GM23338 (cell line): ENCODE data around the gene ANKS1B. TPM values are rescaled to one million over a fixed set of nuclear protein-coding genes. Genes with fewer than 3 reads are reported as not detected.

Experiments used
- ATAC-seq: fragments of 200-7000 bp; cut with Tn5 transposase; 3 replicates; pipeline ENCODE4 v1.9.1; 2020
- DNase-seq: peaks from one replicate; pipeline ENCODE4 v3.0.0-alpha.2; 2015; ENCODE audit warnings: low spot score
- H2AFZ ChIP-seq: fragments of 200-600 bp; sonication (generic); 2 replicates; pipeline ENCODE4 v1.8.0; 2016; ENCODE audit warnings: antibody characterized with exemption, mild to moderate bottlenecking, moderate library complexity
- H3F3A ChIP-seq: fragments of 200-600 bp; sonication (generic); replicated peaks from 2 replicates; pipeline ENCODE4 v1.8.0; 2017; ENCODE audit warnings: antibody characterized with exemption, mixed run types, low read depth
- H3K27ac ChIP-seq: fragments of 200-600 bp; sonication (generic); 2 replicates; pipeline ENCODE4 v1.6.1; 2016; ENCODE audit warnings: low read depth
- H3K27me3 ChIP-seq: fragments of 200-600 bp; sonication (generic); 2 replicates; pipeline ENCODE4 v1.8.0; 2016; ENCODE audit warnings: mild to moderate bottlenecking, mixed run types, moderate library complexity; ENCODE audit not compliant: insufficient read depth
- H3K36me3 ChIP-seq: fragments of 200-600 bp; sonication (generic); 2 replicates; pipeline ENCODE4 v1.8.0; 2016; ENCODE audit warnings: mild to moderate bottlenecking; ENCODE audit not compliant: insufficient read depth
- H3K4me1 ChIP-seq: fragments of 200-600 bp; sonication (generic); 2 replicates; pipeline ENCODE4 v1.8.0; 2016; ENCODE audit warnings: mild to moderate bottlenecking, moderate library complexity; ENCODE audit not compliant: insufficient read depth
- H3K4me2 ChIP-seq: fragments of 200-600 bp; sonication (generic); 2 replicates; pipeline ENCODE4 v1.7.1; 2017; ENCODE audit warnings: mixed run types
- H3K4me3 ChIP-seq: fragments of 200-600 bp; sonication (generic); 2 replicates; pipeline ENCODE4 v1.6.1; 2016; ENCODE audit warnings: mixed run types
- H3K79me2 ChIP-seq: fragments of 200-600 bp; sonication (generic); replicated peaks from 2 replicates; pipeline ENCODE4 v1.8.0; 2017; ENCODE audit warnings: mild to moderate bottlenecking; ENCODE audit not compliant: insufficient read depth
- H3K9me2 ChIP-seq: fragments of 200-600 bp; sonication (generic); 2 replicates; pipeline ENCODE4 v1.8.0; 2017; ENCODE audit not compliant: insufficient read depth
- H4K20me1 ChIP-seq: fragments of 200-600 bp; sonication (generic); replicated peaks from 2 replicates; pipeline ENCODE4 v1.8.0; 2017; ENCODE audit warnings: mild to moderate bottlenecking; ENCODE audit not compliant: insufficient read depth
- H3K27ac Mint-ChIP-seq: 2 replicates; pipeline ENCODE4 v1.8.0; 2020; ENCODE audit warnings: inconsistent platforms, mild to moderate bottlenecking, moderate library complexity, mixed read lengths
- H3K27me3 Mint-ChIP-seq: 3 replicates; pipeline ENCODE4 v1.8.0; 2022; ENCODE audit warnings: low read depth, mild to moderate bottlenecking, moderate library complexity, mixed read lengths, inconsistent platforms; ENCODE audit not compliant: insufficient read depth, poor library complexity
- H3K36me3 Mint-ChIP-seq: 3 replicates; pipeline ENCODE4 v1.8.0; 2021; ENCODE audit warnings: low read depth, mild to moderate bottlenecking, inconsistent platforms, moderate library complexity, mixed read lengths
- H3K4me1 Mint-ChIP-seq: 3 replicates; pipeline ENCODE4 v1.8.0; 2020; ENCODE audit warnings: mild to moderate bottlenecking, inconsistent platforms, mixed read lengths
- H3K4me3 Mint-ChIP-seq: 3 replicates; pipeline ENCODE4 v1.8.0; 2021; ENCODE audit warnings: moderate library complexity, mild to moderate bottlenecking, inconsistent platforms, mixed read lengths
- H3K9me3 Mint-ChIP-seq: 3 replicates; pipeline ENCODE4 v1.8.0; 2020; ENCODE audit warnings: moderate library complexity, mild to moderate bottlenecking, inconsistent platforms, mixed read lengths
- NANOG ChIP-seq: IDR thresholded peaks from 2 replicates; pipeline ENCODE4 v1.6.1; 2016; ENCODE audit warnings: antibody characterized with exemption, borderline replicate concordance
- STAT1 ChIP-seq: IDR thresholded peaks from one replicate; pipeline ENCODE4 v1.6.1; 2016; ENCODE audit warnings: antibody characterized with exemption; ENCODE audit not compliant: unreplicated experiment
- polyA plus RNA-seq: library from polyadenylated mRNA; unstranded; fragments of >200 nt; fragmentation: Nextera tagmentation; extraction: Ambion mirVana; gene quantifications from 2 replicates; pipeline ENCODE4 v1.2.1, GENCODE V29; 2016
- total RNA-seq: library from RNA; depleted of rRNA; stranded (reverse); fragments of >200 nt; shearing (Covaris generic); gene quantifications from 2 replicates; pipeline ENCODE4 v1.2.3, GENCODE V29; 2014
- TF ChIP-seq, protein P1 (sequence below): fragments of 250-450 bp; sonication (Bioruptor Pico); IDR thresholded peaks from 2 replicates; pipeline ENCODE4 v1.5.0; 2020; ENCODE audit warnings: mild to moderate bottlenecking, moderate library complexity
- TF ChIP-seq, protein P2 (sequence below): IDR thresholded peaks from 2 replicates; pipeline ENCODE4 v1.6.1; 2016; ENCODE audit warnings: antibody characterized with exemption

The ANKS1B gene
- total and polyA plus RNA-seq, 2 experiments from 2014 or later: 4.3 to 5.8 TPM

DNA sequence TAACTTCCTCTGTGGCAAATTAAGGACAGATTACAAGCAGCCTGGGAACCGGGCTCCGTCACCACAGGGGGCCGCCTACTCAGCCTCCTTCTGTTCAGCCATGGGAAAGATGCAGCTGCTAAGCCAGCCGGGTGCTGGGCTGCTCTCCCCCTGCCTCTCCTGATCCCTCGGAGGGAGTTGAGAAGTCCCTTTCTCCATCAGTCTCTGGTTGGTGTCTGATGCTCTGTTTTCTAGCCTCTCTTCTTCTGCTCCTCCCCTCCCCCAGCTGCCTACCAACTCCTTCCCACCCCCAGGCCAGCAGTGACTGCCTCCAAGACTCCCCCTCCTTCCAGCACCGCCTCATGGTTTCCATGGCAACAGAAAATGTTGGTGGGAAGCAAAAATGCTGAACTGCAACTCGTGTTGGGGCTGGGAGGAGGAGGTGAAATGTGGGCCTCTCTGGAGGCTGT, 853.0 kb downstream of the ANKS1B start:
- ATAC-seq (peak; percentile 98), DNase-seq (peak; percentile 88)
- H3K27me3 Mint-ChIP-seq: no peaks in the 10 kb centered on the region
- H3K36me3 Mint-ChIP-seq: no peaks in the 10 kb centered on the region; the same call in 2 of the 3 replicates
- H3K4me3 Mint-ChIP-seq: no peak overlapping the region
- Histone ChIP-seq H3K9me2 (0 out of 2 replicates have a peak, but pooled peaks cover 6% of the 10 kb centered on the region), H3K4me3 (no peak overlapping the region), H3F3A (no peaks in the 10 kb centered on the region), H4K20me1 (no peaks in the 10 kb centered on the region), H3K27me3 (no peaks in the 10 kb centered on the region), H3K27ac (no peak overlapping the region), H3K4me1 (peaks cover 11% of the 10 kb centered on the region; the same call in 1 of the 2 replicates), H2AFZ (no peak overlapping the region), H3K36me3 (no peaks in the 10 kb centered on the region), H3K79me2 (no peaks in the 10 kb centered on the region), H3K4me2 (peak overlapping the region; percentile 8; the same call in 1 of the 2 replicates)
- H3K27ac Mint-ChIP-seq: no peak overlapping the region
- H3K9me3 Mint-ChIP-seq: no peaks in the 10 kb centered on the region
- H3K4me1 Mint-ChIP-seq: peaks cover under 1% of the 10 kb centered on the region; the same call in 1 of the 3 replicates
- TF ChIP-seq, protein P1, sequence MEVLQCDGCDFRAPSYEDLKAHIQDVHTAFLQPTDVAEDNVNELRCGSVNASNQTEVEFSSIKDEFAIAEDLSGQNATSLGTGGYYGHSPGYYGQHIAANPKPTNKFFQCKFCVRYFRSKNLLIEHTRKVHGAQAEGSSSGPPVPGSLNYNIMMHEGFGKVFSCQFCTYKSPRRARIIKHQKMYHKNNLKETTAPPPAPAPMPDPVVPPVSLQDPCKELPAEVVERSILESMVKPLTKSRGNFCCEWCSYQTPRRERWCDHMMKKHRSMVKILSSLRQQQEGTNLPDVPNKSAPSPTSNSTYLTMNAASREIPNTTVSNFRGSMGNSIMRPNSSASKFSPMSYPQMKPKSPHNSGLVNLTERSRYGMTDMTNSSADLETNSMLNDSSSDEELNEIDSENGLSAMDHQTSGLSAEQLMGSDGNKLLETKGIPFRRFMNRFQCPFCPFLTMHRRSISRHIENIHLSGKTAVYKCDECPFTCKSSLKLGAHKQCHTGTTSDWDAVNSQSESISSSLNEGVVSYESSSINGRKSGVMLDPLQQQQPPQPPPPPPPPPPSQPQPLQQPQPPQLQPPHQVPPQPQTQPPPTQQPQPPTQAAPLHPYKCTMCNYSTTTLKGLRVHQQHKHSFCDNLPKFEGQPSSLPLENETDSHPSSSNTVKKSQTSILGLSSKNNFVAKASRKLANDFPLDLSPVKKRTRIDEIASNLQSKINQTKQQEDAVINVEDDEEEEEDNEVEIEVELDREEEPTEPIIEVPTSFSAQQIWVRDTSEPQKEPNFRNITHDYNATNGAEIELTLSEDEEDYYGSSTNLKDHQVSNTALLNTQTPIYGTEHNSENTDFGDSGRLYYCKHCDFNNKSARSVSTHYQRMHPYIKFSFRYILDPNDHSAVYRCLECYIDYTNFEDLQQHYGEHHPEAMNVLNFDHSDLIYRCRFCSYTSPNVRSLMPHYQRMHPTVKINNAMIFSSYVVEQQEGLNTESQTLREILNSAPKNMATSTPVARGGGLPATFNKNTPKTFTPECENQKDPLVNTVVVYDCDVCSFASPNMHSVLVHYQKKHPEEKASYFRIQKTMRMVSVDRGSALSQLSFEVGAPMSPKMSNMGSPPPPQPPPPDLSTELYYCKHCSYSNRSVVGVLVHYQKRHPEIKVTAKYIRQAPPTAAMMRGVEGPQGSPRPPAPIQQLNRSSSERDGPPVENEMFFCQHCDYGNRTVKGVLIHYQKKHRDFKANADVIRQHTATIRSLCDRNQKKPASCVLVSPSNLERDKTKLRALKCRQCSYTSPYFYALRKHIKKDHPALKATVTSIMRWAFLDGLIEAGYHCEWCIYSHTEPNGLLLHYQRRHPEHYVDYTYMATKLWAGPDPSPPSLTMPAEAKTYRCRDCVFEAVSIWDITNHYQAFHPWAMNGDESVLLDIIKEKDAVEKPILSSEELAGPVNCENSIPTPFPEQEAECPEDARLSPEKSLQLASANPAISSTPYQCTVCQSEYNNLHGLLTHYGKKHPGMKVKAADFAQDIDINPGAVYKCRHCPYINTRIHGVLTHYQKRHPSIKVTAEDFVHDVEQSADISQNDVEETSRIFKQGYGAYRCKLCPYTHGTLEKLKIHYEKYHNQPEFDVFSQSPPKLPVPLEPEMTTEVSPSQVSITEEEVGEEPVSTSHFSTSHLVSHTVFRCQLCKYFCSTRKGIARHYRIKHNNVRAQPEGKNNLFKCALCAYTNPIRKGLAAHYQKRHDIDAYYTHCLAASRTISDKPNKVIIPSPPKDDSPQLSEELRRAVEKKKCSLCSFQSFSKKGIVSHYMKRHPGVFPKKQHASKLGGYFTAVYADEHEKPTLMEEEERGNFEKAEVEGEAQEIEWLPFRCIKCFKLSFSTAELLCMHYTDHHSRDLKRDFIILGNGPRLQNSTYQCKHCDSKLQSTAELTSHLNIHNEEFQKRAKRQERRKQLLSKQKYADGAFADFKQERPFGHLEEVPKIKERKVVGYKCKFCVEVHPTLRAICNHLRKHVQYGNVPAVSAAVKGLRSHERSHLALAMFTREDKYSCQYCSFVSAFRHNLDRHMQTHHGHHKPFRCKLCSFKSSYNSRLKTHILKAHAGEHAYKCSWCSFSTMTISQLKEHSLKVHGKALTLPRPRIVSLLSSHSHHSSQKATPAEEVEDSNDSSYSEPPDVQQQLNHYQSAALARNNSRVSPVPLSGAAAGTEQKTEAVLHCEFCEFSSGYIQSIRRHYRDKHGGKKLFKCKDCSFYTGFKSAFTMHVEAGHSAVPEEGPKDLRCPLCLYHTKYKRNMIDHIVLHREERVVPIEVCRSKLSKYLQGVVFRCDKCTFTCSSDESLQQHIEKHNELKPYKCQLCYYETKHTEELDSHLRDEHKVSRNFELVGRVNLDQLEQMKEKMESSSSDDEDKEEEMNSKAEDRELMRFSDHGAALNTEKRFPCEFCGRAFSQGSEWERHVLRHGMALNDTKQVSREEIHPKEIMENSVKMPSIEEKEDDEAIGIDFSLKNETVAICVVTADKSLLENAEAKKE (CRISPR knock-in tag): peak; percentile 17; the same call in 1 of the 2 replicates
- no peak for TF ChIP-seq NANOG

DNA sequence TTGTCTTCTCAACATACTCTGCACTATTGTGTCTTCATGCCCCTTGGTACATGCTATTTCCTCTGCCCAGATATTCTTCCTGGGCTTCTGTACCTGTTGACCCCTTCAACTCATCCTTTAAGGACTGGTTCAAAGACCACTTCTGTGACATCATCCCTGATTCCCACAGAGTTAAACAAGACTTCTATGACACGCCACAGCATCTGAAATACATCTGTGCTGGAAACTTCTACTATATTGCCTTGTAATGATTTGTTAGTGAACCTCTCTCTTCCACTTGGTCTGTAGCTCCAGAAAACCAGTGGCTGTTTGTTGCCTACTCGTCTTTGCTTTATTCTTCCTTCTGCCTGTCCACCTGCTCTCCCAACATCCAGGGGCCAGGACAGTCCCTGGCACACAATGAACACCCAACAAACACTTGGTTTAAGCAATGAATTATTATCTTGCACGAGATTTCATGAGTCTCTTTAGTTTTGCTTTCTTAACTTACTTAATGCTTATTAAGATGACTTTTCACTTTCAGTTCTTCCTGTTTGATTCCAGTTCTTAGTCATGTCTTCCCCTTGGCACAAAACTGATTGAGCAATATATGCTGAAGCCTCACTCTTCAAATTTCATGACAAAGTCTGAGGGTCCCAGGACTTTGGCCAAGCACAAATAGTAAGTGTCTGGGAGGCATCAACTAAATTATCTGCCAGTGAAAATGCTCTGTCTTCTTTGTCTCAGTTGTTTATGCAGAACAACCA, 853.8 kb downstream of the ANKS1B start:
- no peaks in the 10 kb centered on the region for H3F3A ChIP-seq
- DNase-seq (no peak), ATAC-seq (no peak)
- H2AFZ ChIP-seq: no peak overlapping the region
- peaks cover 11% of the 10 kb centered on the region; the same call in 1 of the 2 replicates for H3K4me1 ChIP-seq
- Mint-ChIP-seq H3K4me1 (no peaks in the 10 kb centered on the region), H3K27me3 (no peaks in the 10 kb centered on the region), H3K9me3 (no peaks in the 10 kb centered on the region), H3K36me3 (no peaks in the 10 kb centered on the region; the same call in 2 of the 3 replicates), H3K27ac (no peak overlapping the region), H3K4me3 (no peak overlapping the region)
- H3K4me3 ChIP-seq: no peak overlapping the region
- H3K4me2 ChIP-seq: 0 out of 2 replicates have a peak overlapping the region, but pooled peaks have one; percentile 8
- no peaks in the 10 kb centered on the region for H3K79me2 ChIP-seq
- H3K27me3 ChIP-seq: no peaks in the 10 kb centered on the region
- no peaks in the 10 kb centered on the region for H3K36me3 ChIP-seq
- H4K20me1 ChIP-seq: no peaks in the 10 kb centered on the region
- no peak overlapping the region; the same call in 1 of the 2 replicates for H3K27ac ChIP-seq
- H3K9me2 ChIP-seq: 0 out of 2 replicates have a peak, but pooled peaks cover 6% of the 10 kb centered on the region
- TF ChIP-seq, protein P2, sequence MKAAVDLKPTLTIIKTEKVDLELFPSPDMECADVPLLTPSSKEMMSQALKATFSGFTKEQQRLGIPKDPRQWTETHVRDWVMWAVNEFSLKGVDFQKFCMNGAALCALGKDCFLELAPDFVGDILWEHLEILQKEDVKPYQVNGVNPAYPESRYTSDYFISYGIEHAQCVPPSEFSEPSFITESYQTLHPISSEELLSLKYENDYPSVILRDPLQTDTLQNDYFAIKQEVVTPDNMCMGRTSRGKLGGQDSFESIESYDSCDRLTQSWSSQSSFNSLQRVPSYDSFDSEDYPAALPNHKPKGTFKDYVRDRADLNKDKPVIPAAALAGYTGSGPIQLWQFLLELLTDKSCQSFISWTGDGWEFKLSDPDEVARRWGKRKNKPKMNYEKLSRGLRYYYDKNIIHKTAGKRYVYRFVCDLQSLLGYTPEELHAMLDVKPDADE: no peak
- no peak for TF ChIP-seq STAT1
